ENCODE results near the gene NQO2. TPM values are rescaled to one million over a fixed set of nuclear protein-coding genes. Genes with fewer than 3 reads are reported as not detected.
"Not testable (repeated sequence)": the region's sequence is repeated elsewhere in the genome, so short reads cannot be mapped to it uniquely, and the experiment has no call there.

Gene NQO2
- total and polyA plus RNA-seq, 2 of the 13 experiments (the other 11 are each of a cell fraction or from before 2014, with no cell fraction given), result 32.2 to 56.5 TPM

DNA sequence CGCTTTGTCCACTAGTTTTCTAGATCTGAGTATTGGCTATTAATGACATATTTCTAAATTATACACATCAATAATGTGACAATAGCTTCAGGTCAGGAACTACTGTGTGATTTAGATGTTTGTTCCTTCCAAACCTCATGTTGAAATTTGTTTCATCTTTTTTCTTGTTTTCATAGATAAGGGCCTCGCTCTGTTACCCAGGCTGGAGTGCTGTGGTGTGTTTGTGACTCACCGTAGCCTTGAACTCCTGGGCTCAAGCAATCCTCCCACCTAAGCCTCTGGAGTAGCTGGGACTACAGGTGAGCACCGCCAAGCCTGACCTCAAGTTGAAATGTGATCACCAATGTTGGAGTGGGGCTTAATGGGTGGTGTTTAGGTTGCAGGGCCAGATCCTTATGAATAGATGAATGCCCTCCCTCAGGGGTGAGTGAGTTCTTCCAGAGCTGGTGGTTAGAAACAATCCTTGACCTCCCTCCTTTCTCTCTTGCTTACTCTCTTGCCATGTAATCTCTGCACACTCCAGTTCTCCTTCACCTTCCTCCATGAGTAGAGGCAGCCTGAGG lies 5.9 kb upstream of the NQO2 start (continued):
- no peak for TF ChIP-seq ZNF232 (CRISPR knock-in tag; IDR thresholded peaks at IDR 0.05; ENCODE audit: borderline replicate concordance)

DNA sequence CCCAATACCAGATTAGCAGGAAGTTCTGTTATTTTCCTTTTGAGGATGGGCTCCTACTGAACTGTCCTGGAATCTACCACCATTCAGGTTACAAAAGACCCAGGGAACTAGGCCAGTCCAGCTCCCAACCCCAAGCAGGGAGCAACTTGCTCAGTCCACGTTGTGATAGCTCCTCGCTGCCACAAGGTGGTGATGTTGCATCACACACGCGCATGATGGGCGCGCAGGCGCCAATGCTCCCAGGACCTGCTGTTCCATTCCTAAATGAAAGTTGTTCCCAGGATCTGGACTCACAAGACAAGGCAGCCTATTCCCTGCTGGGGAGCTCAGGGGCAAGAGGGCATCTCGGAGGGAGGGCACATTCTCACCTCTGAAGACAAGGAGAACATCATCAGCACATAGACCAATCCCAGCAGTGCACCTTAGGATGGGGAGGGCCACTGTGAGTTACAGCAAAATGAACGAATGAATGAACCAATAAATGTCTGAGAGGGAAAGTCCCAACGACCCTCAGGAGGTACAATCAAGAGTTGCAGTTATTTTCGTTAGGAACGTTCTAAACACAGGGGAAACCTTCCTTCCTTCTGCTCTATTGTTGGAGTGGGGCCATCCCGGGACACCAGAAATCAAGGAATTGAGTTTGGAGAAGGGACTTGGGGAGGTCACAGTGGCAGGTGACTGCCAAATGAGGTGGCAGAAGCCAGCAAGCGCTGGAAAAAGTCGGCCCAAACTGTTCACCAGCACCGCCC lies 1.3 kb upstream of the NQO2 start:
- peak; percentile 75 for ATAC-seq
- TF ChIP-seq ZFX (CRISPR knock-in tag; IDR thresholded peaks at IDR 0.05; ENCODE audit: low read depth), result peak; percentile 35; the same call in 1 of the 2 replicates
- 0 out of 2 replicates have a peak, but pooled peaks have one; percentile 36 for TF ChIP-seq ZBTB38 (CRISPR knock-in tag; IDR thresholded peaks at IDR 0.05)
- TF ChIP-seq ZNF703 (CRISPR knock-in tag; IDR thresholded peaks at IDR 0.05; ENCODE audit: borderline replicate concordance), result 0 out of 2 replicates have a peak, but pooled peaks have one; percentile 23
- peak; percentile 51; the same call in 1 of the 2 replicates for TF ChIP-seq ZNF501 (CRISPR knock-in tag; IDR thresholded peaks at IDR 0.05)
- TF ChIP-seq NAIF1 (CRISPR knock-in tag; IDR thresholded peaks at IDR 0.05; ENCODE audit: borderline replicate concordance), result peak; percentile 62; the same call in 1 of the 2 replicates
- TF ChIP-seq, protein P1, sequence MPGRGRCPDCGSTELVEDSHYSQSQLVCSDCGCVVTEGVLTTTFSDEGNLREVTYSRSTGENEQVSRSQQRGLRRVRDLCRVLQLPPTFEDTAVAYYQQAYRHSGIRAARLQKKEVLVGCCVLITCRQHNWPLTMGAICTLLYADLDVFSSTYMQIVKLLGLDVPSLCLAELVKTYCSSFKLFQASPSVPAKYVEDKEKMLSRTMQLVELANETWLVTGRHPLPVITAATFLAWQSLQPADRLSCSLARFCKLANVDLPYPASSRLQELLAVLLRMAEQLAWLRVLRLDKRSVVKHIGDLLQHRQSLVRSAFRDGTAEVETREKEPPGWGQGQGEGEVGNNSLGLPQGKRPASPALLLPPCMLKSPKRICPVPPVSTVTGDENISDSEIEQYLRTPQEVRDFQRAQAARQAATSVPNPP (CRISPR knock-in tag; IDR thresholded peaks at IDR 0.05), result 0 out of 2 replicates have a peak, but pooled peaks have one; percentile 45
- TF ChIP-seq LCORL (IDR thresholded peaks at IDR 0.05), result not testable (repeated sequence)
- 0 out of 2 replicates have a peak, but pooled peaks have one; percentile 50 for TF ChIP-seq LCORL (CRISPR knock-in tag; IDR thresholded peaks at IDR 0.05)
- peak; percentile 85 for TF ChIP-seq RAD21 (CRISPR knock-in tag; IDR thresholded peaks at IDR 0.05)
- 0 out of 2 replicates have a peak, but pooled peaks have one; percentile 7 for TF ChIP-seq ZNF138 (CRISPR knock-in tag; IDR thresholded peaks at IDR 0.05; ENCODE audit: low read depth)
- TF ChIP-seq ERF (CRISPR knock-in tag; IDR thresholded peaks at IDR 0.05), result peak; percentile 53; the same call in 1 of the 2 replicates
- TF ChIP-seq, protein P2, sequence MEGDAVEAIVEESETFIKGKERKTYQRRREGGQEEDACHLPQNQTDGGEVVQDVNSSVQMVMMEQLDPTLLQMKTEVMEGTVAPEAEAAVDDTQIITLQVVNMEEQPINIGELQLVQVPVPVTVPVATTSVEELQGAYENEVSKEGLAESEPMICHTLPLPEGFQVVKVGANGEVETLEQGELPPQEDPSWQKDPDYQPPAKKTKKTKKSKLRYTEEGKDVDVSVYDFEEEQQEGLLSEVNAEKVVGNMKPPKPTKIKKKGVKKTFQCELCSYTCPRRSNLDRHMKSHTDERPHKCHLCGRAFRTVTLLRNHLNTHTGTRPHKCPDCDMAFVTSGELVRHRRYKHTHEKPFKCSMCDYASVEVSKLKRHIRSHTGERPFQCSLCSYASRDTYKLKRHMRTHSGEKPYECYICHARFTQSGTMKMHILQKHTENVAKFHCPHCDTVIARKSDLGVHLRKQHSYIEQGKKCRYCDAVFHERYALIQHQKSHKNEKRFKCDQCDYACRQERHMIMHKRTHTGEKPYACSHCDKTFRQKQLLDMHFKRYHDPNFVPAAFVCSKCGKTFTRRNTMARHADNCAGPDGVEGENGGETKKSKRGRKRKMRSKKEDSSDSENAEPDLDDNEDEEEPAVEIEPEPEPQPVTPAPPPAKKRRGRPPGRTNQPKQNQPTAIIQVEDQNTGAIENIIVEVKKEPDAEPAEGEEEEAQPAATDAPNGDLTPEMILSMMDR (CRISPR knock-in tag; IDR thresholded peaks at IDR 0.05), result peak; percentile 68
- 0 out of 2 replicates have a peak, but pooled peaks have one; percentile 1 for TF ChIP-seq CBFB (CRISPR knock-in tag; IDR thresholded peaks at IDR 0.05)

More for the DNA sequence above, 1.3 kb upstream of the NQO2 start:
- Histone ChIP-seq H3K4me3 (replicated peaks in 1 of 3; ENCODE audit: insufficient read depth in 1 of 3, low read depth in 2 of 3, low read length in 3 of 3) (peak overlapping the region; percentile 57 to 75 (median 61)), H3K4me1 (ENCODE audit: insufficient read depth, low read length) (peaks cover 57% of the 10 kb centered on the region), H3K4me2 (ENCODE audit: low read depth, low read length) (peak overlapping the region; percentile 92), H3K9ac (ENCODE audit: insufficient read depth, low read depth, low read length) (peak overlapping the region; percentile 58), H3K27ac (ENCODE audit: extremely low read length, insufficient read depth, low read length) (peak overlapping the region; percentile 92)
- POLR2A ChIA-PET, result interaction anchor here (0.8 to 5.7 kb wide), 18 partner anchors 8 to 261 kb away, joined by 3 to 122 read pairs (median 8); partner anchors contain the start of genes BPHL, PSMG4, RIPK1 and SERPINB1
- H3K9me3 ChIP-seq (ENCODE audit: low read length); H3K36me3 ChIP-seq (replicated peaks in 1 of 2; ENCODE audit: control insufficient read depth in 1 of 2, insufficient read depth in 2 of 2, low read length in 2 of 2); H3K27me3 ChIP-seq (ENCODE audit: control insufficient read depth in 1 of 2, insufficient read depth in 2 of 2, low read length in 2 of 2); DNase-seq (ENCODE audit: low spot score); H2AFZ ChIP-seq (ENCODE audit: low read length); BruUV-seq (replicated peaks); H4K20me1 ChIP-seq (ENCODE audit: insufficient read depth, low read length); H3K79me2 ChIP-seq (ENCODE audit: insufficient read depth, low read length): not testable (repeated sequence)
- in situ Hi-C loops (cut with HindIII; ENCODE audit: extremely low pct_ligation_motif_present, low pct_unique_long_range_greater_than_20kb), result loop anchor here (5.0 to 10.0 kb wide), 2 partner anchors 54 to 256 kb away; partner anchors contain the start of gene PSMG4
- CTCF ChIA-PET (ENCODE audit: low intra/inter-chr PET ratio, low total read pairs), result interaction anchor here (0.8 to 1.5 kb wide), 4 partner anchors 55 to 57 kb away, joined by 3 to 8 read pairs (median 5); no protein-coding TSS in a partner anchor
- peak; percentile 100 for FAIRE-seq
- intact Hi-C loops (cut with micrococcal nuclease; ENCODE audit: unreplicated experiment), result loop anchor here (5.0 kb wide), 1 partner anchor 249 kb away; no protein-coding TSS in a partner anchor
- WGBS (ENCODE audit: low lambda C conversion rate), result under 1% methylated on average over 9 of the region's 16 CpGs
